Stimulated activated naive CD4-positive, alpha-beta T cell (primary cell): ENCODE results near the gene ATXN1.

Source experiments
- DNase-seq, 6 experiments: peaks; one replicate each; lab custom pipeline; 2025; lab: John Stamatoyannopoulos, UW

The ATXN1 gene

GRCh38 chr6:16305246-16305725, 456.0 kb downstream of the ATXN1 start:
- no peak for DNase-seq

- DNase-seq, result no peak
Measured at GRCh38 chr6:16302721-16303552, 458.3 kb downstream of the ATXN1 start.

DNA sequence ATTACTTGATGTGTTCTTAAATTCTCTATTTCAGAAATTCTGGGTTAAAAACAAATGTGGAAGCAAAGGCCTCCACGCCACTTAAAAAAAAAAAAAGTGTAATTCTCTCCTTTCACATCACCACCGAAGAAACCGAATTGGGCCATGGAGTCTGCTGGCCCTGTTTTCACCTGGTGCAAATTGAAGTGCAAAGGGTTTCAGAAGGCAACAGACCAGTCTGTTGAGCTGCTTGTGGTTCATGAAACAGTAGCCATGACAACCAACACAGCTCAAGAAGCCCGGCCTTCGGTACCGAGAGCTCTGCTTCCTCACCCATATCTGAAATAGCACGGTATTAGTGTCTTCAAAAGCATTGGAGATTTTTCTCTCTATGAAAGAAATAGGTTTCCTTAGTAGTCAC, 459.7 kb downstream of the ATXN1 start:
- DNase-seq, result no peak

DNA sequence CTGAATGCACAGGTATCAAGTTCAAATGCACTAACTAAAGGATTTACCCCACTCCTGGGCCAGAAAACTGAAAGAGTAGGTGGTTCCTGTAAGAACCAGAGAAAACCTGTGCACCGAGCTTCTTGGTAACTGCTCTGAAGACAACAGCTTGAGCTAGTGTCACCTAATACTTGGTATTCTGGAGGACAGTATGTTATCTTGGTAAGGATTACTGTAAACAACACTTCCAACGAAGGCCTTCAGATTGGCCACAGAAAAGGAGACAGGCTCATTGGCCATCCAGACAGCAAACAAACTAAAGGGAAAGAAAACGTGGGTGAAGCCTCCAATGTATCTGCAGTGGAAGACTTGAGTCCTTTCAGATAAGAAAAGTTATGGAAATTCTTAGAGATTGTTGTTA, 461.4 kb downstream of the ATXN1 start:
- no peak for DNase-seq

GRCh38 chr6:16296061-16296670, 465.1 kb downstream of the ATXN1 start:
- DNase-seq, result no peak

DNA sequence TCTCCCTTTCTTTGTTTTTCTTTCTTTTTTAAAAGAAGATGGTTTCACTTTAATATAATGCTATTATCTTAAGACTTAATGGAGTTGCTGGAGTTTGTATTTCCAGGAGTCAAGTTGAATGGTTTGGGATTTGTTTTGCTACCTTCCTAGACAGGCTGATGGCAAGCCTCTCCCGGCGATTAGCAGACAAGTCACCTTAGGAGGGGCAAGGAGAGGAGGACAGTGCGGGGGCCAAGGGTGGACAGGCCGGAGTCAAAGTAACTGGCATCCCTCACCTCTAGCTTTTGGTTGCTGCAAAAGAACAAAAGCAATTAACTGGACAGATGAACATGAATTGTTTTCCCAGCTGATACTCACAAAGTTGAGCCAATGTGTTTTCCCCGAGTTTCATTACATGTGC, 465.8 kb downstream of the ATXN1 start:
- no peak for DNase-seq

DNA sequence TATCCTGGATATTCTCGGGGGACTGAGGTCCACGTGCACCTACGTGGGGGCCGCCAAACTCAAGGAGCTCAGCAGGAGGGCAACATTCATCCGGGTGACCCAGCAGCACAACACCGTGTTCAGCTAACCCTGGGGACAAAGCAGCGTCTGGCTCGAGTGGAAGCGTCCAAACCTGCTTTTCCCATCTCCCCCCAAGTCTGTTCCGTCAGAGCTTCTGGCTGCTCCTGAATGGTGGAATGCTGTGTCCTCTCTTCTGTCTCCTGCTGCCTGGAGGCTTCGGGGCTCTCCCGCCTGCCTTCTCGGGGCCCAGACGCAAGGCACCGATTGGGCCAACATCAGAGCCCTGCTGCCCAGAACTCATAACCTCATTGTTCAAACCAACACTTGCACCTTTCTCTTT, 466.2 kb downstream of the ATXN1 start:
- DNase-seq, result no peak

DNA sequence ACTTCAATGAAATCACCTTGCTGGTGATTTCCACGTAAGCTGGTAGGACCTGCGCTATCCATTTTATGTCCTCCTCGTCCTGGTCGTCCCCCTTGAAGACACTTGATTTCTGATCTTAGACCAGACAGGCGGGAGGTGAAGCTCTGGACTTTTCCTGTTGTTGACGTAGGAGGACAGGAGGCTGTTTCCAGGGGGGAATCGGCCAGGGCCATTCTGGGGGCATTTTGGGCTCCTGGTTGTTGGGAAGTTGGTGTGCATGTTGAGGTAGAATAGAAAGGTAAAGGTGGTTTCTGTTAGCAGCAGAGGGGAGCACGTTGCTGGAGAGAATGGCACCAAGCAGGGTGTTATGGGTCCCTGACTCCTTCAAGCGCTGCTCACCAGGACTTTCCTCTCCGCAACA, 466.9 kb downstream of the ATXN1 start:
- DNase-seq, result no peak

- DNase-seq, result no peak
Measured at GRCh38 chr6:16292942-16293341, 468.3 kb downstream of the ATXN1 start.

- DNase-seq, result no peak
Measured at GRCh38 chr6:16292432-16292831, 468.8 kb downstream of the ATXN1 start.

DNA sequence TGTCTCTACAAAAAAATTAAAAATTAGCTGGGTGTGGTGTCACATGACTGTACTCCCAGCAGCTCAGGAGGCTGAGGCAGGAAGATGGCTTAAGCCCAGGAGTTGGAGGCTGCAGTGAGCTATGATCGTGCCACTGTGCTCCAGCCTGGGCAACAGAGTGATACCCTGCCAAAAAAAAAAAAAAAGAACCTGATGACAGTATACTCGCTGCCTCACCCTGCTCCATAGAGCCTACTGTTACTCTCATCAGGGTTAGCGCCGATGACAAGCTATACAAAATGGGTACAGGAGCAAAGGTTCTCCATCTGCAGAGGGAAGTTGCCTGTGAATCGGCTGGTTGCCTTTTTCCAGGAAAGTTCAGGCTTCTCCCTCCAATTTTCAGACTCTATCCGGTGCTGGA, 469.5 kb downstream of the ATXN1 start:
- no peak for DNase-seq

DNA sequence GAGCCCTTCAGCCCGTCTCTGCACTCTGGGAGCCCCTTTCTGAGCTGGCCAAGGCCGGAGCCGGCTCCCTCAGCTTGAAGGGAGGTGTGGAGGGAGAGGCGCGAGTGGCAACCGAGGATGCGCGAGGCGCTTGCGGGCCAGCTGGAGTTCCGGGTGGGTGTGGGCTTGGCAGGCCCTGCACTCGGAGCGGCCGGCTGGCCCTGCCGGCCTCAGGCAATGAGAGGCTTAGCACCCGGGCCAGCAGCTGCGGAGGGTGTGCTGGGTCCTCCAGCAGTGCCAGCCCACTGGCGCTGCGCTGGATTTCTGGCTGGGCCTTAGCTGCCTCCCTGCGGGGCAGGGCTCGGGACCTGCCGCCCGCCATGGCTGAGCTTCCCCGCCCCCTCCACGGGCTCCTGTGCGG, 473.1 kb downstream of the ATXN1 start:
- DNase-seq, result no peak

DNA sequence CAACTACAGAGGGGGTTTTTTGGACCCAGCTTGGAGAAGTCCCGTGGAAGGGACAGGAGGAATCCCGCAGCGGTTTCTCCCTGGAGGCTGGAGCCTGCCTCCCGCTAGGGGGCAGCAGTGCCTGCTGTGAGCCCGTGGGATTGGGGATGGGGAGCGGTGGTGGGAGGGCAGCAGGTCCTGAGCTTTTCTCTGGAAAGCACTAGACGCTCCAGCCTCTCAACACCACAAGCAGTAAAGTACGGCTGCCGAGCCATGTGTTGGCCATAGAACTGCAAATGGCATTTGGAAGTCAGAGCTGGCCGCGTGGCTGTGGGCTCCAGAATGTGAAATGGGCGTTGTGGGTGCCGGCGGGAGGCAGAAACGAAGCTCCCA, 475.1 kb downstream of the ATXN1 start:
- no peak for DNase-seq

DNA sequence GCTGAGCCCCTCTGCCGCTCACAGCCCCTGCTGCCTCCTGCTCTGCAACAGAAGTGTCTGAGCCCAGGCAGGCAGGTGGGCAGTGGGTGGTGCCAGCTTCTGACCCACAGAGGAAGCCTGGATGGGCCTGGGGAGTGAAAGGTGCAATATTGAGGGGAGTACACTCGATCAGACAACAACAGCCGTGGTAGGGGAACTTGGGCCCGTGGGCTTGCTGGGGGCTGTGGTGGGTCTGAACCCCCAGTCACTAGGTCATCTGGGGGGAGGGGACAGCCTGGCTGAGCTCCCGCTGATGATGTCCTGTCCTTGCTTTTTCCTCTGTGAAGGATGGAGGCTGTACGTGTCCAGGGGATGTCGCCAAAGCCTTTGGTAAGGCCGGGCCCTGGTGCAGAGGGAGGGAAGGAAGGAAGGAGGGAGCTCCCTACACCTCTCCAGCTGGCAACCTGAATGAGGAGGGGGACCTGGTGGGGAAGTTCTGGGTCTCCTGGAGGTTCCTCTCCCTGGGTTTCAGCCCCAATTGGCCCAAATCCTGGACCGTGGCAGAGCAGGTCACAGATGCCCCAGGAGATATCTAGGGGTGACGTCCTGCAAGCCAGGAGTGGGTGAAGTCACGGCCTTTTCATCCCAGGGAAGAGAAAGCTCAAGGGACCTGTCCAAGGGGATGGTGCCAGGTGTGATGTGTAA, 475.7 kb downstream of the ATXN1 start:
- no peak for DNase-seq

- DNase-seq, result no peak
Measured at GRCh38 chr6:16284472-16284871, 476.8 kb downstream of the ATXN1 start.

DNA sequence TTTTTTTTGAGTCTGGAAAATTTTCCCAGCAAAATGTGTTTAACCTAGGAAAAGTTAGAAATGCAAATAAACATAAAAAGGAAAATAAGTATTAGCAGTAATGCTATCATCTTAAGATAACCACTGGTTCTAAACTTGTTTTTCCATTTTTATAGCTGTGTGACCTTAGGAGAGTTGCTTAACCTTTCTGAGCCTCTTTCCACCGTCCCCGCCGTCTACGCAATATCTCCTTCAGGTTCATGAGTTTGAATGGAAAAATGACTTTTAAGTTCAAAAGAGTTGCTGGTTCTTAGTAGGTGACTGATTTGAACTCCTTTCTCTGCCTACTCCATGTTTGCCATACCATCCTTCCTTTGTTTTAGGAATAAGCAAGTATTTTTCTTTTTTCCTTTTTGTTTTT, 478.9 kb downstream of the ATXN1 start:
- DNase-seq, result no peak

DNA sequence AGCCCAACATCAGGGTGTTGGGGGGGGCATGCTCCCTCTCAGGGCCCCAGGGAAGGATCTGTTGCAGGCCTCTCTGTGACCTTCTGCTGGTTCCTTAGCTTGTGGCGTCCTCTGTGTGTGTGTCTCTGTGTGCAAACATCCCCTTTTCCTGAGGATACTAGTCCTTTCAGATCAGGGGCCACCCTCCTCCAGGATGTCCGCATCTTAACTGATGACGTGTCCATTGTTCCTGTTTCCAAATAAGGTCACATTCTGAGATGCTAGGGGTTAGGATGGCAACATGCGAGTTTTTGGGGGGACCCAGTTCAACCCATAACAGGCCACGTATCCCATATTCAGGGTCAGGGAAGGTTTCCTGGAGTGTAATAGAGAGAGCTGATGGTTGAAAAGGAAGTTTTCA, 482.0 kb downstream of the ATXN1 start:
- no peak for DNase-seq

DNA sequence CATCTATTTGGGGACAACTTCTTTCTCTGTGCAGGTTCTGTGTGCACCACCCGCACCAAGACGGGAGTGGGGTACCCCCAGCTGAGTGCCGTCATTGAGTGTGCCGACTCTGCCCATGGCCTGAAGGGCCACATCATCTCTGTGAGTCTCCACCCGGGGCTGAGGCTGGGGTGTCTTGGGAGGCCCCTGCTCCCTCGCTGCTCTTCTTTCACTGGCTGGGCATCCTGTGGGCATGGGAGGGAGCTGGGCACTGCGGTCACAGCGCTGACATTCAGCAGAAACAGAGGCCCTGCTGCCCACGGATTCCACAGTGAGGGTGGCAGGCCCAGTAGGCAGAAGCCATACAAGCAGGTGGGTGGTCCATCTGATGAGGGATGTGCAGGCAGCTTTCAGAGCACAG, 482.5 kb downstream of the ATXN1 start:
- no peak for DNase-seq

DNA sequence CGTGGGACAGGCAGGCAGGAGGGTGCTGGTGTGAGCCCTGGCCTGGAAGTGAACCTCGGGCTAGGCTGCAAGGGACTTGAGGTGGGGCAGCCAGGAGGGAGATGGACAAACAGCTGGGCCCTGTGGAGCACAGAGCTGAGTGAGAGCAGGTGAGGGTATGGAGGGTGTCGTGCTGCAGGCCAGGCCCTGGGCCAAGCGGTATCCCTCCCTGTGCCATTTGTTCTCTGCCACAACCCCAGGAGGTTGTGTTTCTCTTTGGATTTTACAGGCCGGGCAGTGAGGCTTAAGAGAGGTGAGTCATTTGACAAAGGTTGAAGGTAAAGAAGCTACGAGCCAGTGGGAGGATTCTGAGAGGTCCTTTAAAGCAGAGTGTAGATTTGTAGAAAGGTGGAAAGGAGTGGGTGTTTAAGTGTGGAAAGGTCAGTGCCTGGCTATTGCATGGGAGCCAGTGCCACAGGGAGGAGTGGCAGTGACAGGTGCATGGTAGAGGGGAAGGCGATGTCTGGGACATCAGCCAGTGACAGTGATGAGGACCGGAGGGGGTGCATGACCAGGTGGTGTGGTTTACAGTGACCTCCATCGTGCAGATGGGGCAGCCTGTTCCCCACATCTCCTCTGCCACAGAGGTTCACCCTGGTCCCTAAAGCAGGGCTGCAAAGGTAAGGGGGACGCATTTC, 483.1 kb downstream of the ATXN1 start:
- no peak for DNase-seq

GRCh38 chr6:16277101-16277981, 483.9 kb downstream of the ATXN1 start:
- no peak for DNase-seq

DNA sequence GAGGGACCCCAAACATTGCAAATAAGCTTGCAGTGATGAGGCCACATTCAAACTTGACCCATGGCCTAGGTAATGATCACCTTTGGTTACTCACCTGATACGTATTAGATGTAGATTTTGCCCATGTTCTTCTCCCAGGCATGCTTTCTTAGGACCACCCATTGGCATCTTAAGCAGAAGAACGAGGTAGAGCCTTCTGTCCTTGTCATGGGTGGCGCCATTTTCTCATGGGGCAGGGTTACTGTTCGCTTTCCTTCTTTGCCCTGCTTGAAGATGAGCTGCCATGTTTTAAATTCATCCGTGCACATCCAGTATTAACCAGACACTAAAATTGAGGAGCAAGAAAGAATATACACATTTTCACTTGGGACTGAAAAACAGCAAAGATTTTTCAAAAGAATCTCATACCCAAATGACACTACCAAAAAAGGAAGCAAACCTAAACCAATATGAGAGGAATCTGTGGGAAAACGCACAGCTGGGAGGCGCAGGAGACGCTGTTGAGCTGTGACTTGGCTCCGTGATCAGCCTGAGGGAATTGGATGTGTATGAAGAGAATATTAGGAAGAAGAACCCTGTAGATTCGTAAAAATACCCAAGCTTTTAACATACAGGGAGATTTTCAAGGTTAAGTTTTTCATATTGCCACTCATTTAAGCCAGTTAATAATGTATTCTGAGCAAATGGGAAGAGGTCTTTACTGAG, 486.2 kb downstream of the ATXN1 start:
- no peak for DNase-seq
